HUES48 (cell line): ENCODE results near the gene SLC34A2.

Experiments used
- H3K27ac ChIP-seq: one replicate; pipeline ENCODE4 v1.7.0; 2013; ENCODE audit warnings: low read depth, low read length, inconsistent platforms
- H3K27me3 ChIP-seq: 2 replicates; pipeline ENCODE4 v1.6.1; 2013; ENCODE audit warnings: mild to moderate bottlenecking, low read length; ENCODE audit not compliant: control insufficient read depth, insufficient read depth
- H3K36me3 ChIP-seq: 2 replicates; pipeline ENCODE4 v1.6.1; 2013; ENCODE audit warnings: low read length; ENCODE audit not compliant: control insufficient read depth, insufficient read depth
- H3K4me1 ChIP-seq: 2 replicates; pipeline ENCODE4 v1.6.1; 2013; ENCODE audit warnings: mild to moderate bottlenecking, low read length; ENCODE audit not compliant: control insufficient read depth, insufficient read depth
- H3K4me3 ChIP-seq: 2 replicates; pipeline ENCODE4 v1.5.1; 2013; ENCODE audit warnings: mild to moderate bottlenecking, low read depth, low read length
- H3K9ac ChIP-seq: 2 replicates; pipeline ENCODE4 v1.6.1; 2013; ENCODE audit warnings: mild to moderate bottlenecking, low read depth, low read length, moderate library complexity
- H3K9me3 ChIP-seq: 2 replicates; pipeline ENCODE4 v1.6.1; 2013; ENCODE audit warnings: low read length; ENCODE audit not compliant: control insufficient read depth, insufficient read depth

SLC34A2 gene

GRCh38 chr4:25696409-25696808 is 40.8 kb downstream of the SLC34A2 start:
- H3K9ac ChIP-seq: no peak overlapping the region
- H3K4me3 ChIP-seq: no peak overlapping the region
- H3K36me3 ChIP-seq: no peaks in the 10 kb centered on the region
- H3K9me3 ChIP-seq: no peaks in the 10 kb centered on the region; the same call in 1 of the 2 replicates
- no peak overlapping the region for H3K27ac ChIP-seq
- no peaks in the 10 kb centered on the region for H3K4me1 ChIP-seq
- H3K27me3 ChIP-seq: no peaks in the 10 kb centered on the region

DNA sequence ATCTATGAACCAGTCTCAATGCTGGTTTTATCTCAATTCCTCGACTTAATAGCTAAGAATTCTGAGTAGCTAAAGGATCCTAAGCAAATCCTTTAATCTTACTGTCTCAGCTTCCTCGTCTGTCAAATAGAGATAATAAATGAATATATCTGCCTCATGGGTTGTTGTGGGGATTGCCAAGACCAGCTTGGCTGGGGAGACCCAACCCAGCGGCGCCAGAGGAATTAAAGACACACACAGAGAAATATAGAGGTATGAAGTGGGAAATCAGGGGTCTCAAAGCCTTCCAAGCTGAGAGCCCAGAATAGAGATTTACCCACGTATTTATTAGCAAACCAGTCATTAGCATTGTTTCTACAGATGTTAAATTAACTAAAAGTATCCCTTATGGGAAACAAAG is 41.9 kb downstream of the SLC34A2 start:
- H3K27me3 ChIP-seq: no peaks in the 10 kb centered on the region
- H3K36me3 ChIP-seq: no peaks in the 10 kb centered on the region
- H3K9ac ChIP-seq: no peak overlapping the region
- H3K4me3 ChIP-seq: no peak overlapping the region
- H3K4me1 ChIP-seq: no peaks in the 10 kb centered on the region
- no peaks in the 10 kb centered on the region for H3K9me3 ChIP-seq
- H3K27ac ChIP-seq: no peak overlapping the region

- Histone ChIP-seq H3K4me3 (no peak overlapping the region), H3K4me1 (no peaks in the 10 kb centered on the region), H3K9me3 (no peaks in the 10 kb centered on the region), H3K27me3 (no peaks in the 10 kb centered on the region), H3K9ac (no peak overlapping the region), H3K27ac (no peak overlapping the region), H3K36me3 (no peaks in the 10 kb centered on the region)
These were observed 45.0 kb downstream of the SLC34A2 start for GRCh38 chr4:25700661-25701060.

- Histone ChIP-seq H3K36me3 (no peaks in the 10 kb centered on the region), H3K9ac (no peak overlapping the region), H3K4me1 (no peaks in the 10 kb centered on the region), H3K9me3 (no peaks in the 10 kb centered on the region), H3K27ac (no peak overlapping the region), H3K27me3 (no peaks in the 10 kb centered on the region), H3K4me3 (no peak overlapping the region)
These were observed 47.2 kb downstream of the SLC34A2 start for GRCh38 chr4:25702848-25703247.

DNA sequence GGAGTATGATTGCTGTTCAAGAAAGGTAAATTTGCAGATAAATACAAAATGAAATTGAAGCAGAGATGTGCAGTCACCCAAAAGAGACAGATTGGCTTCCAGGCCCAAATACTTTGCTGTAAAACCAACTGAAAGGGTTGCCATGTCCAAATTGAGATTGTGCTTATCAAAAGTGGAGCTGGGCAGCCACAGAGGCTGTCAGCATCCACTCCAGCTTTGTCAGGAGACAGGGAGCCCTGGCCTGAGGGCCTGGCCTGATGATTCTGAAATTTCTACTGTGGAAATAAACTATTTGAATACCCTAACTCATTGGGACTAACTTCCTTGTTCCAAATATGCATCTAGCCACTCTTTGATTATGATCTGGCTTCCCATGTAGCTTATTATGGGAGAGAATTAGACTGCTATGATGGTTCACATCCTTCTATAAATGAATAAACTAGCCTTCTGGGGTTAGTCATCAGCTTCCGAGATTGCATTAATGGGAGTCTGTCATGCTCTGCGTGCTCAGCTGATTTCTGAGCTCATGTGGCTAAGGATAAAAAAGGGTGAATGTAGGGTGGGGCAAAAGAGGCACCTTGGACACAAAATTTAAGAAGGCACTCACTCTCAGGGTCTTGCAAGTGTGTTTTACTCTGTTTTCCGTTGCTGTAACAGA is 48.2 kb downstream of the SLC34A2 start:
- no peaks in the 10 kb centered on the region for H3K27me3 ChIP-seq
- H3K4me3 ChIP-seq: no peak overlapping the region
- H3K4me1 ChIP-seq: no peaks in the 10 kb centered on the region
- H3K27ac ChIP-seq: no peak overlapping the region
- H3K36me3 ChIP-seq: no peaks in the 10 kb centered on the region
- H3K9ac ChIP-seq: no peak overlapping the region
- H3K9me3 ChIP-seq: no peaks in the 10 kb centered on the region

GRCh38 chr4:25704516-25704915 is 48.9 kb downstream of the SLC34A2 start:
- Histone ChIP-seq H3K36me3 (no peaks in the 10 kb centered on the region), H3K4me1 (no peaks in the 10 kb centered on the region), H3K27me3 (no peaks in the 10 kb centered on the region), H3K27ac (no peak overlapping the region), H3K9me3 (no peaks in the 10 kb centered on the region), H3K9ac (no peak overlapping the region), H3K4me3 (no peak overlapping the region)

DNA sequence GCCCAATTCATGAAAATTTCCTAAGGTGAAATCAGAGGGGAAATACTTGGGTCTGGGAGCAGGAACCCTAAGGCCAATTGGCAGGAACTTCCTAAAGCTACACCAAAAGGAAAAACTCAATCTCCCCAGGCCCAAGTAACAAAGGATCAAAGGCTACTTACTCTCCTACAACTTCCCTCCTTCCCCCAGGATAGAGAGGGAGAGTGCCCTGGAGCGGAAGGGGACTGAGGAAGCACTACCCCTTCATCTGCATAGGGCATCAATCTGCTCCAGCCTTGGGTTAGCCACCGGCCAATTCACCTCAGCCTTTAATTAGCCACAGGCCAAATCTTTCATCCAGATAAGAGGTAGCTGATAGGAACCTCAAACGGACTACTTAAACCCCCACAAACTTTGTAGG is 55.0 kb downstream of the SLC34A2 start:
- no peaks in the 10 kb centered on the region for H3K4me1 ChIP-seq
- H3K27me3 ChIP-seq: no peaks in the 10 kb centered on the region
- H3K9me3 ChIP-seq: no peaks in the 10 kb centered on the region

DNA sequence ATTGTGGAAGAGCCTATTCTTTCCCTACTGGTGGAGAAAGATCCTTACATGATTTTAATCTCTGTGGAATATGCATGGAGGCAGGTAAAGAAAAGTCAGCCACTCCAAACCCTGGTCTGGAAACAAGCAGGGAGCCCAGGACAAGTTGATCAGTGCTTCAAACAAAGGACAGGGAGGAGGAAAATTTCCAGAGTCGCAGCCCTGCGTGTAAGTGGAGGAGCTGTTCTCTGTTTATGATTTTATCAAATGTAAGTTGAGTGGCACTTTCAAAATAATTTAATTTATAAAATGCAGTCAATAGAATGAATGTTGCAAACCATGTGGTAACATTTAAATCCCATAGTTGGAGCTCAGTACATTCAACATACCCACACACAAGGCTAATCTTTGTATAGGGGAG is 57.0 kb downstream of the SLC34A2 start:
- no peaks in the 10 kb centered on the region for H3K9me3 ChIP-seq
- H3K27ac ChIP-seq: no peak overlapping the region
- no peak overlapping the region for H3K4me3 ChIP-seq
- H3K27me3 ChIP-seq: no peaks in the 10 kb centered on the region
- no peaks in the 10 kb centered on the region for H3K36me3 ChIP-seq
- H3K9ac ChIP-seq: no peak overlapping the region
- no peaks in the 10 kb centered on the region for H3K4me1 ChIP-seq

More for the DNA sequence above, 55.0 kb downstream of the SLC34A2 start:
- H3K9ac ChIP-seq: no peak overlapping the region
- H3K36me3 ChIP-seq: no peaks in the 10 kb centered on the region
- no peak overlapping the region for H3K4me3 ChIP-seq
- no peak overlapping the region for H3K27ac ChIP-seq

- H3K4me3 ChIP-seq: no peak overlapping the region
- no peaks in the 10 kb centered on the region for H3K9me3 ChIP-seq
- no peak overlapping the region for H3K9ac ChIP-seq
- H3K27me3 ChIP-seq: no peaks in the 10 kb centered on the region
- no peak overlapping the region for H3K27ac ChIP-seq
- no peaks in the 10 kb centered on the region for H3K36me3 ChIP-seq
- H3K4me1 ChIP-seq: no peaks in the 10 kb centered on the region
These were observed 58.2 kb downstream of the SLC34A2 start for GRCh38 chr4:25713812-25714211.

DNA sequence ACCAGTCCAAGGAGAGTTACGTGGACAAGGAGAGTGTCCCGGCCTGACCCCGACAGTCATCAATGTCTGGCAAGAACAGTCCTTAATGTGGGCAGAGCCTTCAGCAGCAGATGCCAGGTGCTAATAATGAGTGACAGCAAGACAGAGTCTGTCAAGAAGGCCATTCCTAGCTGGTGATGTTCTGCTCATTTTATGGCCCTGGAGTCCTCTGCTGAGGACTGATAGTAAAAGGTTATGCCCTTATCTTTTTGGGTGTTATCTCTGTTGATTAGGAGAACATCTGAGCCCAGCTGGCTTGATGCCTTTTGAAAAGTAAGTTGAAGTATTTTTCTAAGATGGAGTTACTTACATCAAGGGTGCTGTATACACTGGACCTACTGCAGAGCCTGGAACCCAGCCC is 67.3 kb downstream of the SLC34A2 start:
- H3K9me3 ChIP-seq: no peaks in the 10 kb centered on the region
- H3K27me3 ChIP-seq: no peaks in the 10 kb centered on the region
- H3K9ac ChIP-seq: no peak overlapping the region
- no peaks in the 10 kb centered on the region for H3K4me1 ChIP-seq
- H3K27ac ChIP-seq: no peak overlapping the region
- no peak overlapping the region for H3K4me3 ChIP-seq
- no peaks in the 10 kb centered on the region for H3K36me3 ChIP-seq

- Histone ChIP-seq H3K4me1 (no peaks in the 10 kb centered on the region), H3K9me3 (no peaks in the 10 kb centered on the region), H3K9ac (no peak overlapping the region), H3K4me3 (no peak overlapping the region), H3K27me3 (no peaks in the 10 kb centered on the region), H3K27ac (no peak overlapping the region), H3K36me3 (no peaks in the 10 kb centered on the region)
These were observed 67.8 kb downstream of the SLC34A2 start for GRCh38 chr4:25723409-25723808.
